HG03280 (cell line): ENCODE measurements around the gene GALNT11.
"Not testable (repeated sequence)": the region's sequence is repeated elsewhere in the genome, so short reads cannot be mapped to it uniquely, and the experiment has no call there.

Source experiments
- ATAC-seq: cut with Tn5 transposase; IDR thresholded peaks from one replicate; pipeline ENCODE4 v1.9.1; 2021; ENCODE audit warnings: mild to moderate bottlenecking, moderate library complexity; ENCODE audit not compliant: unreplicated experiment

GALNT11 gene

DNA sequence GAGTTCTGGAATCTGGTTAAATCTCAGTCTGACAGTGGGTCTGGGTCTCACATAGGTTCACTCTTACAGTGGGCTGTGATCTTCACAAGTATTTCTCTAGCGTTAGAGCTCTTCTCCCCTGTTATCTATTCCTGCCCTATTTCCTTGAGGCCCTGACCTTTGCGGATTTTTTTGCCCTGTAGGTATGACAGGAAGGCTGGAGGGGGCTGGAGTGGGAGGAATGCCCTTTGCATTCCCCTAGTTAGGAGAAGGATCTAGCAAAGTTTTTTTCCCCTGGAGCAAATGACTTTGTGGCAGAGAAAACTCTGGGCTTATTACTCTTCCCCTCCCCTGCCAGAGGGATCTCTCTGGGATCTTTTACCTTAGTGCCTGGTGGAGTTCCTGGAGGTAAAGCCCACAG is 49.2 kb downstream of the GALNT11 start:
- no peak for ATAC-seq

DNA sequence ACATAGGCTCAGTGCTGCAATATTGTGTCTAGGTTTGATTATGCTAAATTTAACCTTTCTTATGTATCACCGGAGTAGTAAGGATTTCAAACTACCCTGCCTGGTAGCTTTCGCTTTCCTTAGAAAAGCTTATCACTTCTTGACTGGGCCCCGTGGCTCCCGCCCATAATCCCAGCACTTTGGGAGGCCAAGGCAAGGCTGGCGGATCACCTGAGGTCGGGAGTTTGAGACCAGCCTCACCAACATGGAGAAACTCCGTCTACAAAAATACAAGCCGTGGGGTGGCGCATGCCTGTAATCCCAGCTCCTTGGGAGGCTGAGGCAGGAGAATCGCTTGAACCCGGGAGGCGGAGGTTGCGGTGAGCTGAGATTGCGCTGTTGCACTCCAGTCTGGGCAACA is 49.9 kb downstream of the GALNT11 start:
- not testable (repeated sequence) for ATAC-seq

DNA sequence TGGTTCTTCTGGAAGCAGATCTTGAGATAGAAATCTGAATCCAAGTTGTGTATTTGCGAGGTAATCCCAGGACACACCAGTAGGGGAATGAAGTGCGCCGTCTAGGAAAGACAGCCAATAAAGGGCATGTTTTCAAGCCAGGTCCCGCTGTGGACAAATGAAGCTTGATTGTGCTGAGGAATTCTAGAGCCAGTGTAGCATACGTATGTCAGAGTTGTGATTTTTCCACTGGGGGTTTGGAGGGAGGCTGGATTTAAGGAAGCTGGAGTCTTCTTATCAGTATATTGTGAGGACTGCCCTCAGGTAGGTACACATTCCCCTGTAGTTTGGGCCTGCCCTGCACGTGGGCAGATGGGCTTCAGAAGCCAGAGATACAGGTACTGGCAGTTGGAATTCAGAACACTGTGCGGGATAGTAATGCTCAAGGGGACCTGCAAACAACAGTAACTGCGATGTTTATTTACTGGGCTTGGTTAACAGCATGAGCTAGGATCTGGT is 50.9 kb downstream of the GALNT11 start:
- no peak for ATAC-seq

DNA sequence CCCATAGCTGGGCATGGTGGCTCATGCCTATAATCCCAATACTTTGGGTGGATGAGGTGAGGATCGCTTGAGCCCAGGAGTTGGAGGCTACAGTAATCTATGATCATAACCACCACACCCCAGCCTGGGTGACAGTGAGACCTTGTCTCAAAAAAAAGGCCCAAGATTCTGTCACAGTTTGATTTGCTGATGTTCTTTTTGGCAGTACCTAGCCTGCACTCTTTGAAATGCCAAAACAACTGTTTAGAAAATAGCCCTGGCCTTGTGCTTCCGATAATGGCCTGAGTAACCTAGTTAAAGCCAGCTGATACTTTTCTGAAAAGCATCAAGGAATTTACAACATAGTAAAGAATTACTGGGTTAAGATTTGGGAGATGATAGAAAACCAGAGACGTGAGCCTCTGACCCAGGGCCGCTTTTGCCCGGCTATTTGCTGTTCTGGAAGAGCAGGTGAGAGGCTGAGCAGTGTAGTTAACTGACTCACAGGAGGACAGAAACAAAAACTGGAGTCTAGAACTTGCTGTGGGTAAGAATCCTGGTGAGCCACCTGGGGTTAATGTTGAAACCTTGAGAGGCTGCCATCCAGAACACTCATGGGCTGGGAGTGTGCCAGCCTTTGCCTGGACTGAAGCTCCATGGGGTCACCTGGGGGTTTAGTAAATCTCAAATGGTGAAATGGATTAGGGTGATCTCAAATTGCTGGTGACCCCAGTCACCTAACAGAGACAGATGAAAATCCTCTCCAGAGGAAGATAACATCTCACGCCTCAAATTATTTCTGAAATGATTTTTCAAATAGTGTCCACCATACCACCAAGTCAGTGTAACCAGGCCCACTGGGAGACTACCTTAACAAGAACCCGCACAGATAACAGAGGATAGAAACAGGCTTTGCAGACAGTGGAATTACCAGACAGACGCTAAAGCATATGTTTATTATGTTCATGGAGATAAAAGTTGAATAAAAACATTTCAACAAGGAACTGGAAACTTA is 51.8 kb downstream of the GALNT11 start:
- ATAC-seq: no peak

DNA sequence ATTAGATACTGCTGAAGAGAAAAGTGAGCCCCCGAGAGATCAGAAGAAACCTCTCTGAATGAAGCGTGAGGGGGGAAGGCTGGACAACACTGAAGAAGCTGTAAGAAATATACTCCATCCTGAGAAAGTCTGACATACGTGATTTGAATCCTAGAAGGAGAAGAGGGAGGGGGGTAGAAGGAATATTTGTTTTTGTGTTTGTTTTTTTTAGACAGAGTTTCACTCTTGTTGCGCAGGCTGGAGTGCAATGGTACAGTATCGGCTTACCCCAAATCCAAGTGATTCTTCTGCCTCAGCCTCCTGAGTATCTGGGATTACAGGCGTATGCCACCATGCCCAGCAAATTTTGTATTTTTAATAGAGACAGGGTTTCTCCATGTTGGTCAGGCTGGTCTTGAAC is 52.6 kb downstream of the GALNT11 start:
- no peak for ATAC-seq

DNA sequence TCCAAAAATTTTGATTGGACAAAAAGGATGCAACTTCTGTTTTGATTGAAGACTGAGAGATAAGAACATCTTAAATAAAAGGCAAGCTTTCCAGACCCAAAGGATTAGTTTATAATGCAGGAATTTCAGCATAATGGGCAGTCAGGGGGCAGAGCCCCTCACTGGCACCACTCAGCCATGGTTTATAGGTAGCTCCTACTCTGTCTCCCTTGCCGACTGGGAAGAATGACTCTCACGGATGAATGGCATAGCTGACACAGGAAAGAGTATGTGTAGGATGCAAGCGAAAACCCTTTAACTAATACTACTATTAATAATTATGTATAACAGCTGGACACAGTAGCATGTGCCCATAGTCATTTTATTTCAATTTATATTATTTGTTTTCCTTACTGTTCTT is 53.3 kb downstream of the GALNT11 start:
- ATAC-seq: no peak

DNA sequence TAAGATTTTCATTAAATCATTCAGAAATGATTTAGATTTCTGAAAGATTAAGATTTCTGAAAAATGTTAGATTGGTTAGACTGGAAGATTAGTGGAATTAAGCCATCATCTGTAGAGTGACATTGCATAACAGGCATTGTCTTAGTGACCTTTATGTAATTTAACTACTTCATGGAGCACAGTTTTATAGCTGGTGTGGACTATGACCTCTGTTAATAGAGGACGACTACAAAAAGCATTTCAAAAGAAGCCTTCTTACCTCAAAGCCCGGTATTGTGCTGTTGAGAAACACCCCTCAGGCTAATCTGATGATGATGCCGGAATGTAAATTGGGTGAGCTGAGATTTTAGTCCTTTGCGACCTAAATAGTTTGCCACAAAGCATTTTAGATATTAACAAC is 55.6 kb downstream of the GALNT11 start:
- ATAC-seq: no peak

DNA sequence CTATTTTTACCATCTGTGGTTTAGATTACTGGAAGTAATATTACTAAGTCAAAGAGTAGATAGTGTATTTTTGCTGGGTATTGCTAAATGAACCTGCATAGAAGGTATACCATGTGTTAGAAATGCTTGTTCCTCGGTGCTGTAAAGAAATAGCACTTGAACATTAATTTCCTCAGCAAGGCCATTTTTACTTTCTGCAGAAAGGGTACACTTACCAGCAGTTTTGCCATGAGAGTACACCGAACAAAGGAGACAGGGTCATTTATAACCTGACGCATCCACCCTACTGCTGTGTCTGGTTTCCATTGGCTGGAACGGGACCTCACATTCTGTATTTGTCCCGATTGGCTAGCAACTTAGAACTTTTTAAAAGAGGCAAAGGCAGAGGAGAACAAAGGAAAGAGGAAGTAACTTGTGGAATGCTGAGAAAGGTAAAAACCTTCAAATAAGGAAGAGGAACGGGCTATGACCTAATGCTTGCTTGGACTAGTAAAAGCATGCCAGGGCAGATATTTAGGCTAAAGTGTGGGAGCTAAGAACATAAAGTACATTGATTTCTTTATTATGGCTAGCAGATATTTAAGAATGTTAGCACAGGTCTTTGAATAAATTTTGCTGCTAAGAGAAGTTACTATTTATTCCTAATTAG is 56.7 kb downstream of the GALNT11 start:
- not testable (repeated sequence) for ATAC-seq

DNA sequence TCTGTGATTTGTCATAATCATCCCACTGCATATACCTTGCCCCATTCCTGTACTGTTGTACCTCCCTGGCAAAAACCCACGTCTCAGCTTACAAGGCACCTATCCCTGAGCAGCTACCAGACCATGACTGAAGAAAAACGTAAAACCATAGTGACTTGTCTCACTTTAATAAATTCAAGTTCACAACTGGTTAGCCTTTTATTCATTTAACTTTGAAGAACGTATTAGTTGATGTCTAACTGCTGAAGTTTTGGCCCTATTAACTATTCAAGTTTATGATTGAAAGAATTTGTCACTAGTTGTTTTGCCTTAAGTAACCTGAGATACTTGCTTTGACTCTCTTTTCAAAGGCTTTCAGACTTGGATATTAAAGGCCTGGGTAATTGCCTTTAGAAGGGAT is 59.7 kb downstream of the GALNT11 start:
- no peak for ATAC-seq

DNA sequence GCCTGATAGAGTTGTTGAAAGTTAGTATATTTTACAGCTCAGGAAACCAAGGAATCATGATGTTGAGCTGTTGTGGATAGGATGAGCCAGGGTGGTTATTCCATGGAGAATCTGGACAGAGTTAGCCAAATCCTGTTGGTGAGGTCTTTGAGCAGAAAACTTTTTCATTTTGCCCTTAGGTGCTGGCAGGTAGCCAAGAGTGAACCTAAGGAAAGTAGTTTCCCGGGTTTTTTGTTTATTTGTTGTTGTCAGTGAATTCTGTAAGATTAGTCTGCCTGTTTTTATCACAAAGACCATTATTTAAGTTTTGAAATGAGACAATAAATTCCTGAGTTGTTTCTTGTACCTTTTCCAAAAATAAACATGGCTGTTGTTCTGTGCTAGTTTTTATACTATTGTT is 61.0 kb downstream of the GALNT11 start:
- ATAC-seq: no peak

DNA sequence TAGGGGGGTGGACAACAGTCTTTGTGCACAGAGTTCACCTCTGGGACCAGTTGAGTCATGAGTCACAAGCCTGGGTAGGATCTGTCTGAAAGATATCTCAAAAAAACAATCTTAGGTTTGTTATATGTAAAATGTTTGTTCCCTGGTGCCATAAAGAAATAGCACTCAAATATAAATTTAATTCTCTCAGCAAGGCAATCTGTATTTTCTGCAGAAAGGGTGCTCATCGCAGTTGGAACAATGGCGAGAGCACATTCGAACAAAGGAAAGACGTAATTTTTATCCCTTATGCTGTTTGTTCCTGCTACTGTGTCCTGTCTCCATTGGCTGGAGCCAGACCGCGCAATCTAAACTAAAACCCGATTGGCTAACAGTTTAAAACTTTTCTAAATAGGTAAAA is 63.7 kb downstream of the GALNT11 start:
- no peak for ATAC-seq

DNA sequence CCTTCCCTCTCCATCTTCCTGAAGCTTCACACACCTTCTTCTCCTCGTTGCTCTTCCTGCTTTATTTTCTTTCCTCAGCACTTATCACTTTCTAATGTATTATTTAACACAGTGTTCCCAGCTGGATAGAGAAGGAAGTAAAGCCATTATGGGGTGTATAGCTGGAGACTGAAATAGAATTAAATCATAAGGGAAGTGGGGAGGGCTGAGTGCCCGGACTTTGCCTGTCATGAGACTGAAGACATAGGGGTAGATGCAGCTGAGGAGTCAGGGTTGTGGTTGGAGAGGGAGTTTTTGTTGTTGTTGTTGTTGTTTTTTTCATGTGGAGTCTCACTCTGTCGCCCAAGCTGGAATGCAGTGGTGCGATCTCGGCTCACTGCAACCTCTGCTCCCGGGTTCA is 65.3 kb downstream of the GALNT11 start:
- no peak for ATAC-seq

DNA sequence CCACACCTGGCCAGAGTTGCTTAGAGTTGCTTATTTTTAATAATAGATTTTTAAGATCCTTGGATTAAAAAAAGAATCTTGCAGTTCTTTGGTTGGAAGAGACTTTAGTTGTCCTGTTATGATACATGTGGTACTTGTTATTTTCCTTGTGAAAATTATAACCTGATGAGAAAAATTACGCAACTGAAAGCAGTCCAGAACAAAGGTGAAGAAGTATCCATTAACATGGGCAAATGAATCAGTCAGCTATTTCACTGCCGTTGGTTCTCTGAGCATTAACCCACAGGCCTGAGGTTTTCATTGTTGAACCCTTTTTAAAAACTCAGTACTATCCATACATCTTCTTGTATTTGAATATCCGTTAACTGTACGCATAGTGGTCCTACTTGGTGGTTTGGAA is 68.2 kb downstream of the GALNT11 start:
- no peak for ATAC-seq

DNA sequence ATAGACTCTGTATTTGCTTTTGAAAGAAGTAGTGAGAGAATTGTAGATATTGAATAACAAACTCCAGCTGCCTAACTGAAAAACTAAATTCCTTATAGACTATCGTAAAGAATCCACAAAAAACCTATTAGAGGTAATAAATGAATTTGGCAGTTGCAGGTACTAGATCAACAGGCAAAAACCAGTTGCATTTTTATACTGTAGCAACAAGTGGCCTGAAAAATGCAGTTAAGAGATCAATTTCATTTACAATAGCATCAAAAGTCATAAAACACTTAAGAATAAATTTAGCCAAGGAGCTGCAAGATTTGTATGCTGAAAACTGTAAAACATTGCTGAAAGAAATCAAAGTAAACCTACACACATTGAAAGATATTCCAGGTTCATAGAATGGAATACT is 70.3 kb downstream of the GALNT11 start:
- no peak for ATAC-seq

DNA sequence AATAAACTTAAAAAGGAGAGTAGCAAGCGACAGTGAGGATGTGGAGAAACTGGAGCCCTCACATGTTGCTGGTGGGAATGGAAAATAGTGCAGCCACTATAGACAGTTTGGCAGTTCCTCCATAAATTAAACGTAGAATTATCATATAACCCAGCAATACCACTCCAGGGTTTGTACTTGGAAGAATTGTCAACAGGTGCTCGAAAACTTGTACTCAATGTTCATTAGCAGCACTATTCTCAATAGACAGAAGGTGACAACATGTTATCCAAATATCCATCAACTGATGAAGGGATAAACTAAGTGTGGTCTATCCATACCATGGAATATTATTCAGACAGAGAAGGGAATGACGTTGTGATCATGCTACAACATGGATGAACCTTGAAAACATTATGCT is 71.9 kb downstream of the GALNT11 start:
- no peak for ATAC-seq

DNA sequence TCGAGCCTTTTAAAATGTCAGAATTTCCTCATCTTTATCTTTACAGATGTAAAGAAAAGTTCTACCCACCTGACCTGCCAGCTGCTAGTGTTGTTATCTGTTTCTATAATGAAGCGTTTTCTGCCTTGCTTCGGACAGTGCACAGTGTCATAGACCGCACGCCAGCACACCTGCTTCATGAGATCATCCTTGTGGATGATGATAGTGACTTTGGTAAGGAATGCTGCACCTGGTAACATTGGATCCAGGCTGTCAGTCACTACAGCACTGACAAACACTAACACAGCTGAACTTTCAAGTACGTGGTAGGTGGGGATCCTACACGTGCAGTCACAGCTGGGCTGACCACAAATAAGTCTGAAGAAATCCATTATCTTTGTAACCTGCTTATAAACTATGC is 77.6 kb downstream of the GALNT11 start:
- no peak for ATAC-seq

DNA sequence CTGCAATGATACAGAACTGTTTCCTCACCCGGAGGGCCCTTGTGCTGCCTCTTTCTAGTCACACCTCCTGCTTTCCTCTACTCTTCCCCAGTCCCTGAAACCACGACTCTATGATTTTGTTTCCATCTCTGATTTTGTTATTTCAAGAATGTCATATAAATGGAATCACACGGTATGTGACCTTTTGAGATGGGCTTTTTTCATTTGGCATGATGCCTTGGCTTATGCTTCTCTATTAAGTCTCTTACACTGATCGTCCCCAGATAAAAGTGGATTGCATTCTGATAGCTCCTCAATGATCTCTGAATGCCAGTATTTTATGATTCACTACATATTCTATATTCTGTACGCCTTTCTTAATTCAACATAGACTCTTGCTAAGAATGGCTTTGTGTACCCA is 78.2 kb downstream of the GALNT11 start:
- ATAC-seq: no peak

DNA sequence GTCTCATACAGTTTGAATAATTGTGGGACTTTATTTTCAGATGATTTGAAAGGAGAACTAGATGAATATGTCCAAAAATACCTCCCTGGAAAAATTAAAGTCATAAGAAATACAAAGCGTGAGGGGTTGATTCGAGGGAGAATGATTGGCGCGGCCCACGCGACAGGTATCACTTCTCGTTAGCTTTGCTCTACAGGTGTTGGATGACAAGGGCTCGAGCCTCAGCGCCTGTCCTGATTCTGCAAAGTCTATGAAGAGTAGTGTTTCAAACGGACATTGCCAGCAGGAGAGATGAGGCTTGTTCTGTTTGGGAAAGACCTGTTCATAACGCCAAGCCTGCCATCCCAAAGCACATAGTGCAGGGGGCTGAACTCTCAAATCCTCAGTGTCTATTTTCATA is 79.7 kb downstream of the GALNT11 start:
- no peak for ATAC-seq

DNA sequence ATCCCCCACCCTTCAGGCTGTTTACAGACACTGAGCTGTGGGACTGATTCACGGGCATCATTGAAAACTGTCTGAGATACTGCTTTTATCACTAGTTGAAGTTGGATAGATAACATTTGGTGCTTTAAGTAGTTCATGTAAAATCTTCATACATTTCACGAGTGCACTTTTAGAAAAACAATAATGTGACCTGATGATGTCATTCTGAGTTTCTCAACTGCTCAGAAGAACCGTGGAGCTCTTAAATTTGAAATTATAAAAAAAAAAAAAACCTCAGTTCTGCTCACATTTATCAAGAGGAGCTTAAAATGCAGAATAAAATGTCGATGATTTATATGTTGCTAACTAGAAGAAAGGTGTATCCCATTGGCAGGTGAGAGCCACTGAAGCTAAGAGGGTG is 81.5 kb downstream of the GALNT11 start:
- no peak for ATAC-seq

DNA sequence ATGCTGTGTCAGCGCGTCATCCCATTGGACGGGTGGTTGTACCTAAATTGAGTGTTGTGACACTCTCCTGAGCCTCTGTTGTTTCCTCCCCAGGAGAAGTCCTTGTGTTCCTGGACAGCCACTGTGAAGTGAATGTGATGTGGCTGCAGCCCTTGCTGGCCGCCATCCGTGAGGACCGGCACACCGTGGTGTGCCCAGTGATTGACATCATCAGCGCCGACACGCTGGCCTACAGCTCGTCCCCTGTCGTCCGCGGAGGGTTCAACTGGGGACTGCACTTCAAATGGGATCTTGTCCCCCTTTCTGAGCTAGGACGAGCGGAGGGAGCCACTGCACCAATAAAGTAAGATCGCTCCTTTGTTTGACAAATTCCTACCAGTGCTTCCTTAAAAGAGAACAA is 82.5 kb downstream of the GALNT11 start:
- ATAC-seq: no peak

DNA sequence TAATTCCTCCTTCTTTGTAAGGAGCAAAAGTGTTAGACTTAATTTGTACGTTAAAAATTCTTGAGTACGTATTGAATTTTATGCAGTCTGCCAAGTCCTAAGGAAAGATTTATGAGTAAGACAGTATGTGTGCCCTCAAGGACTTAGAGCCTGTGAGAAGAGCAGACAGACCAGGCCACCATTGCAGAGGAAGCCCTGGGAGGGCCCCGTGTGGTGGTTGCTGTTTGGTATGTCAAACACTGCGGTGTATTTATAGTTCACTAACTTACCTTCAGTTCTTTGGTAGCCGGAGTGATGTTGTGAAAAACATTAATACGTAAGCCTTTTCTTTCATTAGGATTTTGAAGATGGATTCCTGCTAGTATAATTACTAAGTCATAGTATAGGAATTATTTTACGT is 82.9 kb downstream of the GALNT11 start:
- ATAC-seq: no peak

DNA sequence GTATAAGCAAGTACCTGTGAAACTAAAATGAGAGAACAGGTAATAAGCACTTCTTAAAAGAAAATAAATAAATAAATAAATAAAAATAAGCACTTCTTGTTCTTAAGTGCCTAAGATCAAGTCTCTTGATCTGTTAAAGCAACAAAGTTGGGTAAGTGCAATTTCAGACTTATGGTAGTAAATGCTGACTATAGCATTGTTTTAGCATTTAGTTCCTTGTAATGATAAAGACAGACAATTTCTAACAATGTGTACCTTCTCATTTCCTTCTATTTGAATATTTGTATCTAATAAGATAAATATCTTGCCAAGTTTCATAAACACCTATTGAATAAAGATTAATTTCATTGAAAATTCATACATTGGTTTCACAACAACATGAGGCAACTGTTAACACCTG is 87.4 kb downstream of the GALNT11 start:
- no peak for ATAC-seq
